GM13977 (cell line): Measurements from ENCODE around the gene SIAH2.
A peak's percentile ranks its signal among the peaks of the same experiment; 100 is the strongest.

Source experiments
- DNase-seq: peaks from one replicate; pipeline ENCODE4 v3.0.0; 2012; ENCODE audit warnings: low spot score
- CTCF ChIP-seq: IDR thresholded peaks from 2 replicates; pipeline ENCODE4 v1.5.1; 2012; ENCODE audit warnings: mild to moderate bottlenecking, control low read depth; ENCODE audit not compliant: insufficient read depth; ENCODE audit errors: extremely low read depth, missing control alignments
- in situ Hi-C: fragments of 300-500 bp; cut with MboI; formaldehyde crosslinking; loops from one replicate; pipeline ENCODE4 v1.12.0; 2022; ENCODE audit warnings: low sequenced_read_pairs, low pct_unique_long_range_greater_than_20kb, mixed read lengths, inconsistent platforms; ENCODE audit not compliant: unreplicated experiment

The SIAH2 gene

DNA sequence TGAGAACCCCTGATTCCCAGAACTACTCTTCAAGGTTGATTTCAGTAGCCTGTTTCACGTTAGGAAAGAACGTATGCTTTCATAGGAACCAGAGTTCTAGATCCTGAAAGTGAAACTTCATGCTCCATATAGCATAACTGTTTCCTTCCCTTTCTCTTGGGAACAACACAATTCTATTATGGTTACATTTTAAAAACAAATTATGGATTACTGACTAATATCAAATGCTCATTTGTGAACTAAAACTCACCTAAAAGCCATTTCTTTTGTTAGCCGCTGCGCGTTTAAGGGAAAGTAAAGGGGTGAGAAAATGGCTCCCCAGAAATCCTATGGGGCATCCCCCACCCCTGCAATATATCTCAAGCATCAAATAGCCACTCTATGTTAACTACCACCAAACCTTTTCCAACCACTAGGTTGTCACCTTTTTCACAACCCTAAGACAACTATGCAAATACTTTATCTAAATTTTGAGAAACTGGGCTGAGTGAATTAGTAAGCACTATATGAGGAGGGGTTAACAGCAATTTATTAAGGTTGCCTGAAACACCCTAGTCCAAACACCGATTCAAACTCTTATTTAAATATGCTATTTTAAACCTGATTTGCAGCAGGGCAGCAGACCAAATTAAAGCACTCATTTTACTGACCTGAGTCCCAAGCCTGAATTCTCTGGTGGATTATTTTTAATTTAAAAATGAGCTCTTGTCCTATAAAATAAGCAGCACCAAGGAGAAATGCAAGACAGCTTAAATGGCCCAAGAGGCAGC, 2.4 kb downstream of the SIAH2 start:
- in situ Hi-C loops: no loop called here
- DNase-seq: peak; percentile 72

GRCh38 chr3:150759947-150760346, 3.0 kb downstream of the SIAH2 start:
- TF ChIP-seq CTCF: no peak
- no peak for DNase-seq
- in situ Hi-C loops: no loop called here

More for the DNA sequence above, 2.4 kb downstream of the SIAH2 start:
- no peak for TF ChIP-seq CTCF

- TF ChIP-seq CTCF: no peak
- DNase-seq: no peak
- in situ Hi-C loops: no loop called here
These were observed 3.6 kb downstream of the SIAH2 start for GRCh38 chr3:150759319-150759718.

DNA sequence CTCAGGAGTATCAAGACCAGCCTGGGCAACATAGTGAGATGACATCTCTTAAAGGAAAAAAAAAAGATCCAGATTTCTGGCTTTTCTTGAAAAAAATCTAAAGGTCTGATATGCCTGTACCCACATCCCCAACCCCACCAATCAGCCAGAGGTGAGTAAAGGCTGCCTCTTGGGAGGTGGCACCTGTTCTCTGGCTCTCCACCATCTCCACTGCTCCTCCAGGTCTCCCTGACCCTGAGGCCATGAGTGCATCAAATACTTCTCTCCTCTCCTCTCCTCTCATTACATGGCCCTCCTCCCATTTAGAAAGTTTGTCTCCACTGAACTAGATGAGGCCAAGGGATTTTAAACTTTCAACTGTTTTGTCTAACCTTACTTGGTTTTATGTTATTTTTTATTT, 5.2 kb downstream of the SIAH2 start:
- in situ Hi-C loops: no loop called here
- TF ChIP-seq CTCF: no peak
- no peak for DNase-seq

DNA sequence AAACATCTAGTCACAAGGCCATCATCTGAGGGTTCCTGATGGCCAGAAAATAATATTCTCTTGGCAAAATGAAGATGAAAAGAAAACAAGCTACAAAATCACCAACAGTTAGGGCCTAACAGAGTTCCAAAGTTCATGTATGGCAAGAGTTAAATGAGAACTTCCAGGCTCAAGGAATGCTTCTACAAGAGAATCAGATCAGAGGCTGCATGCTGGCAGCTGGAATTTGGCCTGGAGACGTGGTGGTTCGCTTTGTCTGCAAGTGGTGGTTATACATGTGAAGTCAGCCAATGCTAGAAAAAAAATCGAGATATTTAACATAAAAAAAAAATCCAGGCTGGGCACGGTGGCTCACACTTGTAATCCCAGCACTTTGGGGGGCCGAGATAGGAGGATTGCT, 5.6 kb downstream of the SIAH2 start:
- TF ChIP-seq CTCF: no peak
- in situ Hi-C loops: no loop called here

GRCh38 chr3:150756491-150757059, 6.4 kb downstream of the SIAH2 start:
- TF ChIP-seq CTCF: no peak
- in situ Hi-C loops: no loop called here
- DNase-seq: no peak

More for the DNA sequence above, 5.6 kb downstream of the SIAH2 start:
- no peak for DNase-seq
